22Rv1 (cell line): ENCODE results near the gene RABGGTA.

Source experiments
- H3K27ac ChIP-seq: fragments of 450-650 bp; 2 replicates; pipeline ENCODE4 v1.5.1; 2017
- ZFX ChIP-seq: fragments of 450-650 bp; IDR thresholded peaks from 2 replicates; pipeline ENCODE4 v1.6.1; 2017; ENCODE audit warnings: antibody characterized with exemption, borderline replicate concordance
- TF ChIP-seq, protein P1 (sequence below): fragments of 450-650 bp; IDR thresholded peaks from 2 replicates; pipeline ENCODE4 v1.5.1; 2017; ENCODE audit warnings: mild to moderate bottlenecking

The RABGGTA gene

GRCh38 chr14:24290746-24291145, 19.3 kb upstream of the RABGGTA start:
- H3K27ac ChIP-seq = no peak overlapping the region
- TF ChIP-seq, protein P1, sequence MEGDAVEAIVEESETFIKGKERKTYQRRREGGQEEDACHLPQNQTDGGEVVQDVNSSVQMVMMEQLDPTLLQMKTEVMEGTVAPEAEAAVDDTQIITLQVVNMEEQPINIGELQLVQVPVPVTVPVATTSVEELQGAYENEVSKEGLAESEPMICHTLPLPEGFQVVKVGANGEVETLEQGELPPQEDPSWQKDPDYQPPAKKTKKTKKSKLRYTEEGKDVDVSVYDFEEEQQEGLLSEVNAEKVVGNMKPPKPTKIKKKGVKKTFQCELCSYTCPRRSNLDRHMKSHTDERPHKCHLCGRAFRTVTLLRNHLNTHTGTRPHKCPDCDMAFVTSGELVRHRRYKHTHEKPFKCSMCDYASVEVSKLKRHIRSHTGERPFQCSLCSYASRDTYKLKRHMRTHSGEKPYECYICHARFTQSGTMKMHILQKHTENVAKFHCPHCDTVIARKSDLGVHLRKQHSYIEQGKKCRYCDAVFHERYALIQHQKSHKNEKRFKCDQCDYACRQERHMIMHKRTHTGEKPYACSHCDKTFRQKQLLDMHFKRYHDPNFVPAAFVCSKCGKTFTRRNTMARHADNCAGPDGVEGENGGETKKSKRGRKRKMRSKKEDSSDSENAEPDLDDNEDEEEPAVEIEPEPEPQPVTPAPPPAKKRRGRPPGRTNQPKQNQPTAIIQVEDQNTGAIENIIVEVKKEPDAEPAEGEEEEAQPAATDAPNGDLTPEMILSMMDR = no peak
- TF ChIP-seq ZFX = no peak

GRCh38 chr14:24289649-24290280, 18.4 kb upstream of the RABGGTA start:
- H3K27ac ChIP-seq = no peak overlapping the region
- TF ChIP-seq ZFX = no peak
- TF ChIP-seq, protein P1 = no peak

GRCh38 chr14:24286996-24287395, 15.6 kb upstream of the RABGGTA start:
- no peak for TF ChIP-seq ZFX
- TF ChIP-seq, protein P1 = no peak
- H3K27ac ChIP-seq = no peak overlapping the region

- H3K27ac ChIP-seq = no peak overlapping the region
- TF ChIP-seq, protein P1 = no peak
- TF ChIP-seq ZFX = no peak
These were observed 14.0 kb upstream of the RABGGTA start for GRCh38 chr14:24285351-24285750.

DNA sequence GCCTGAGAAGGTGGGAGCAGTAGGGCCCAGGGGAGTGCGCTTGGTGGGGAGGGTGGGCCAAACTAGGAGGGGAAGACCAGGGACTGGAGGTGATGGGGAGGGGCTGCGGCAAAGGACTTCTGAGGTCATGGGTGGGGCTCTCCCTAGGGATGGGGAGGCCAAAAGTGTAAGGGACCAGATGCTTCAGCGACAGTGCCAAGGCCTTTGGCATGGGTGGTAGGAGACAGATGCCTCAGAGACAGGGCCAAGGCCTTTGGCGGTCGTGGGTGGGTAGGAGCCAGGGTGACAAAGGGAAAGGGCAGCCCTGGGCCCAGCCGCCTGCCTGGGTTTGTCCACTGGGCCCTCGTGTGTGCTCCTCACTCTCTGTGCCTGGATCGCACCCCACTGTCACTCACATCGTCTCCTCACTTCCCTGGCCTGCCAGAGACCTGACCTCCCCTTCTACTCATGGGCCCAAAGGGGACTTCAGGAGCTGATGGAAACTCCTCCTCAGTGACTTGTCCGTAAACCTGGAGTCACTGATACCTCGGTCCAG, 13.2 kb upstream of the RABGGTA start:
- no peak overlapping the region for H3K27ac ChIP-seq

DNA sequence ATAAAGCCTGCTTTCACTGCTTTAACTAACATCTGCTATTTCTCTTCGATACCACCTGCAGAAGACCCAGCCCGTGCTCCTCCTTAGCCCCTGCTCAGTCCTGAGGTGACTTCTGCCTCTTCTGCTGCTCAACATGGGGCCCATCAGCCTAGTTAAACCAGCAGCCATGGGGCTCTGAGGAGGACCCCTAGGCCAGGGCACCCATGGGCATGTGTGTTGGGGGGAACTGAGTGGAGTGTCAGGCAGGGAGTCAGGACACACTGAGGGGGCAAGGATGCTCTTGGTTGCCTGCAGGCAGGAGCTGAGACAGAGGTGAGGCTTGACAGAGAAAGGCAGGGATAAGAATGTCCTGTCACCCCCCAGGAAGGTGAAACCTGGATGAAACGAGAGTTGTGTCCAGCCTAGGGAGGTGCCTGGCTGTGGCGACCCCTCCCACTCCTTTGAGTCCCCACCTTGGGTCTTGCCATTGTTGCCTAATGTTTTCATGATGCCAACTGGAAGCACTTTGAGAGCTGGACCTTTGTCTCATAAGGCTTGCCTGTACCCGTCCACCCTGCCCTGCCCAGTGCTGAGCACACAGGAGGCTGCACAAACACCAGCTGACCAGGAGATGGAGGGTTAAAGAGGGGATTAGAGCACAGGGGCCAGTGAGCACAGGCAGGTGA, 12.5 kb upstream of the RABGGTA start:
- no peak overlapping the region for H3K27ac ChIP-seq
- no peak for TF ChIP-seq ZFX
- TF ChIP-seq, protein P1 = no peak

More for the DNA sequence above, 13.2 kb upstream of the RABGGTA start:
- no peak for TF ChIP-seq ZFX
- TF ChIP-seq, protein P1 = no peak

- H3K27ac ChIP-seq = no peak overlapping the region
- TF ChIP-seq, protein P1 = no peak
- TF ChIP-seq ZFX = no peak
These were observed 11.3 kb upstream of the RABGGTA start for GRCh38 chr14:24282736-24283135.
